Muscle of back (tissue), 11 donors: ENCODE results near the gene CDHR5. TPM values are rescaled to one million over a fixed set of nuclear protein-coding genes. Genes with fewer than 3 reads are reported as not detected.

ENCODE experiments used
- DNase-seq, 3 donors: peaks; one replicate each; pipeline versions ENCODE4 v3.0.0 to v3.0.0-alpha.2; 2013
- polyA plus RNA-seq, 10 donors: library from polyadenylated mRNA; unstranded; fragments of 120-200 nt; gene quantifications; one replicate each; pipeline ENCODE4 v1.2.1, GENCODE V29; 2013; ENCODE audit not compliant: insufficient read length in 10 of 10

Gene CDHR5
- polyA plus RNA-seq, 10 donors, result 0.60 to 2.1 (median 1.2) TPM

DNA sequence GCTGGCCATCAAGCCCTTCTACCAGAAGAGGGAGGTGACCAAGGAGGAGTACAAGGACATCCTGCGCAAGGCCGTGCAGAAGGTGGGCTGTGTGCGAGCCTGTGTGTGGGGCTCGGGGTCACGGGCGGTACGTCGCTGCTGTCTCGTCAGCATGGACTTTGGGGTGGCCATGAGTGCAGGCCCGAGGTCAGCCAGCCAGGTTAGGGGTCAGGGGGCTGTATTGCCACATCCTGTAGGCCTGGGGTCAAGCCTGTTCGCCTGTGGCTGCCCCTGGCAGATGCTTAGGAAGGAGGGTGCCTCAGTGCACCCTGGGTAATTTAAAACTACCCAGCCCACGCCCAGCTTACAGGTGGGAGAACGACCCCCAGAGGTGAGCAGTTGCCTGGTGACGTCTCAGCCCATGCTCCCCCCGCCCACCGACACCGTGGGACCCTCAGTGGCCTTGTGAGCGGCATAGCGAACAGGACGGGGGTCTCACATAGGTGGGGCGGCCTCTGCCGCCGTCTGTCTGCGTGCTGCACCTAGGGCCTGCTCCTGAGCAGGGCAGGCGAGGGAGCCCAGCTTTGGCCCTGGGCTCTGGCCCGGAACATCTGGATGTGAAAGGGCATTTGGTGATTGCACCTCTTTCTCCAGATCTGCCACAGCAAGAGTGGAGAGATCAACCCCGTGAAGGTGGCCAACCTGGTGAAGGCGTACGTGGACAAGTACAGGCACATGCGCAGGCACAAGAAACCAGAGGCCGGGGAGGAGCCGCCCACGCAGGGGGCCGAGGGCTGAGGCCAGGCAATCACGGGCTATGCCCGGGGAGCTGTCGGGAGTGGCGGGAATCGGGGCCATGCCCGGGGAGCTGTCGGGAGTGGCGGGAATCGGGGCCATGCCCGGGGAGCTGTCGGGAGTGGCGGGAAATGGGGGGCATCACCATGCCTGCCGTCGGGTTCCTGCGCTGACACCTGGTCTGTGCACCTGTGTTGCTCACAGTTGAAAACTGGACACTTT lies 13.5 kb downstream of the CDHR5 start:
- no peak for DNase-seq

- DNase-seq, result no peak
Measured at GRCh38 chr11:610146-610801, 14.5 kb downstream of the CDHR5 start.

DNA sequence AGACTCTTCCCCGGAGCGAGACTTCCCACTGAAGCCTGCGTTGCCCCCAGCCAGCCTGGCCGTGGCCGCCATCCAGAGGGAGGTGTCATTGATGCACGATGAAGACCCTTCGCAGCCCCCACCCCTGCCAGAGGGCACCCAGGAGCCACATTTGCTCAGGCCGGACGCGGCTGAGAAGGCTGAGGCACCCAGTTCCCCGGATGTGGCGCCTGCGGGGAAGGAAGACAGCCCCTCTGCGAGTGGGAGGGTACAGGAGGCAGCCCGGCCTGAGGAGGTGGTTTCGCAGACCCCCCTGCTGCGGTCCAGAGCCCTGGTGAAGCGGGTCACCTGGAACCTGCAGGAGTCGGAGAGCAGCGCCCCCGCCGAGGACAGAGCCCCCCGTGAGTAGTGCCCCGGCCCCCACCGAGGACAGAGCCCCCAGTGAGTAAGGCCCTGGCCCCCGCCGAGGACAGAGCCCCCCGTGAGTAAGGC lies 15.4 kb downstream of the CDHR5 start:
- DNase-seq, result no peak

GRCh38 chr11:608791-609251 lies 15.9 kb downstream of the CDHR5 start:
- DNase-seq, result no peak

GRCh38 chr11:607971-608659 lies 16.6 kb downstream of the CDHR5 start:
- no peak for DNase-seq

DNA sequence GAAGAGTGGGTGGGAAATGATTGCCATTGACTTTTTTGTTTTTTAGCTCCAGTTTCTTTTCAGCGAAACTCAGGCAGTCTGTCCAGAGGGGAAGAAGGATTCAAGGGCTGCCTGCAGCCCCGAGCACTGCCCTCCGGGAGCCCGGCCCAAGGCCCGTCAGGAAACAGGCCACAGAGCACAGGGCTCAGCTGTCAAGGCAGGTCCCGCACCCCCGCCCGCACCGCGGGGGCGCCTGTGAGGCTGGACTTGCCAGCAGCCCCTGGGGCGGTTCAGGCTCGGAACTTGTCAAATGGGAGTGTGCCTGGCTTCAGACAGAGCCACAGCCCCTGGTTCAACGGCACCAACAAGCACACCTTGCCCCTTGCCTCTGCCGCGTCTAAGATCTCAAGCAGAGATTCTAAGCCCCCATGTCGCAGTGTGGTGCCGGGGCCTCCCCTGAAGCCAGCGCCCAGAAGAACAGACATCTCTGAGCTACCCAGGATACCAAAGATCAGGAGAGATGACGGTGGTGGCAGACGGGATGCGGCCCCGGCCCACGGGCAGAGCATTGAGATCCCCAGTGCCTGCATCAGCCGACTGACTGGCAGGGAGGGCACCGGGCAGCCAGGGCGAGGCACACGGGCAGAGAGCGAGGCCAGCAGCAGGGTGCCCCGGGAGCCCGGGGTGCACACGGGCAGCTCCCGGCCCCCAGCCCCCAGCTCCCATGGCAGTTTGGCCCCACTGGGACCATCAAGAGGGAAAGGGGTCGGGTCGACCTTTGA lies 17.6 kb downstream of the CDHR5 start:
- DNase-seq, result no peak

DNA sequence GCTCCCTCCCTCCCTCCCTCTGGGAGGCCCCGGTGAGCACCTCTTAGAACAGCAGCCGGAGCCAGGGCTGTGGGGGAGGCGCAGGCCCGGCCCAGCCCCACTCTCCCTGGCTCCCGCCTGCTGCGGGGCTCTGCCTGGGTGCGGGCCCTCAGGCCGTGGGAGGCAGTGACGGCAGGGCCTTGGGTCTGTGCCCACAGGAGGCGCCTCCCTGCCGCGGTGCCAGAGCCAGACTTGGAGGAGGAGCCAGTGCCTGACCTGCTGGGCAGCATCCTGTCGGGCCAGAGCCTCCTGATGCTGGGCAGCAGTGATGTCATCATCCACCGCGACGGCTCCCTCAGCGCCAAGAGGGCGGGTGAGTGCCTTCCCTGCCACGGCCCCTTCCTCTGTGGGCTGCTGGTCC lies 18.5 kb downstream of the CDHR5 start:
- no peak for DNase-seq

GRCh38 chr11:605286-606129 lies 19.2 kb downstream of the CDHR5 start:
- no peak for DNase-seq

DNA sequence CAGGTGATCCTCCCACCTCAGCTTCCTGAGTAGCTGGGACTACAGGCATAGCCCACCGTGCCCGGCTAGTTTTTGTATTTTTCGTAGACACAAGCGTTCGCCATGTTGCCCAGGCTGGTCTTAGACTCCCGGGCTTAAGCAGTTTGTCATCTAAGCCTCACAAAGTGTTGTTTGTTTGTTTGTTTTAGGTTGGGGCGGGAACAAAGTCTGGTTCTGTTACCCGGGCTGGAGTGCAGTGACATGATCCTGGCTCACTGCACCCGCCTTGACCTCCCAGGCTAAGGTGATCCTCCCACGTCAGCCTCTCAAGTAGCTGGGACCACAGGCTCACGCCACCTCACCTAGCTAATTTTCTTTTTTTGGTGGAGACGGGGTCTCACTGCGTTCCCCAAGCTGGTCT lies 21.6 kb downstream of the CDHR5 start:
- no peak for DNase-seq

DNA sequence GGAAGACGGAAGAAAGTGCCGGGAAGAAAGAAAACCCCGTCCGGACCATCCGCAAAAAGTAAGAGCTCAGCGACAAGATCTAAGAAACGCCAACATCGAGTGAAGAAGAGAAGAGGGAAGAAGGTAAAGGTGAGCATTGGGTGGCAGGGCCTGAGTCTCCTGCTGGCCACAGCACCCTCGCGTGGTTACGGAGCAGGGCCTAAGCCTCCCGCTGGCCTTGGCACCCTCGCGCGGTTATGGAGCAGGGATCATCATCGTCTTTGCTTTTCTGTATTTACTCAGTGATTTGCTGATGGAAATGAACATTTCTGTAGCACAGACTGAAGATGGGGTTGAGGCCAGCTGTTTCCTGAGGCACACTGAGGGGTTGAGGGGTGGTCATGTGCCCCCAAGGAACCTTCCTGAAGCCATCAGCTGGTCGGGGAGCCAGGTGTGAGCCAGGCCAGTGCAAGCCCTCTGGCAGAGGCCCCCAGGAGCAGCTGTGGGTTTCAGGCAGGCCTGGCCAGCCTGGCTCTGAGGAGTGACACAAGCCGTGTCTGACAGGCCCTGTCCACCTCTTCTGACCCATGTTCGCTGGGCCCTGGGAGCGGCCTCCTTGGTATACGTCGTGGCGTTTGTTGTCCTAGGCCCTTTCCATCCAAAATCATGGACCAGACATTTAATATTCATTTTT lies 23.0 kb downstream of the CDHR5 start:
- DNase-seq, result no peak

DNA sequence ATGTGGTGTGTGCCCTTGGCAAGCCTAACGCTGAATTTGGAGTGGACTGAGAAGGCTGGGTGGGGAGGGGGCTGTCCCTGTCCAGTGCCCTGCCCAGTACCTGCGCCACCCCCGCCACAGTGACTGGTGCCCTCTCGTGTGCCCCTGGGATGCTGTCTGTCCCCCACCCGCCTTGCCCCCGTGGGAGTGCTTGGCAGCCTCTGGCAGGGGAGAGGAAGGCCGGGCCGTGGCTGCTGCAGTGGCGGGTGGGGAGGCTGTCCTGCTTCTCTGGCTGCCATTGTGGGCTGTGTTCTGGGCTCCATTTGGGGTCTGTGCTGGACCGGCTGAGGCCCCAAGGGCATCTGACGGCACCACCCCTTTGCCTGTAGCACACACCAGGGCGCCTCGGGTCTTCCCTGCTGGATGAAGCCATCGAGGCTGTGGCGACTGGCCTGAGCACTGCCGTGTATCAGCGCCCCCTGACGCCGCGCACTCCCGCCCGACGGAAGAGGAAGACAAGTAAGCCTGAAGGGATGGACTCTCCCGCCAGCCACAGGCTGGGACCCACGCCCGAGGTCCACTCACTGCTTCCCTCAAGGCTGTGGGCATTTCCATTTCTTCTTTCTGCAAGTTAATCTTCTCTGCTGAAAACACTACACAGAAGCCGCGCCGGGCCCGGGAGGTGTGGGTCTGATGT lies 26.6 kb downstream of the CDHR5 start:
- no peak for DNase-seq

DNA sequence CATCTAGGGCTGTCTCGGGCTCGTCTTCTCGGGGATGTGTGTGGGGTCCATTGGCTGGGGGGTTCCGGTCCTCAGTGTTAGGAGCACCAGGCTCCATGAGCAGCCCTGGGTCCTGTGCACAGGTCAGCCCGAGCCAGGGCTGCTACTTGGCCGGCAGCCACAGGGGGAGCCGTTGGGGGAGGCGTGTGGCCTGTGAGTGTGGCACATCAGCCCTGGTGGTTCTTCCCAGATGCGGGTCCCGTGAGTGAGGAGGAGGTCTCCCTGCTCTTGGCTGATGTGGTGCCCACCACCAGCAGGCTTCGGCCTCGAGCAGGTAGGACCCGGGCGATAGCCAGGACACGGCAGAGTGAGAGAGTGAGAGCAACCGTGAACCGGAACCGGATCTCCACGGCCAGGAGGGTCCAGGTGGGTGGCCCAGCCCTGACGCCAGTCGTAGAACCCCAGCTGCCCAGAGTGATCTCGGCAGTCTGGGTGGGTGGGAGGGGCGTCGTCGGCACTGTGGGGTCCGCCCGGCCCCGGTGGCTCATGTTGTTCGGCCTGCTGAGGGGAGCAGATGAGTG lies 27.5 kb downstream of the CDHR5 start:
- DNase-seq, result no peak

DNA sequence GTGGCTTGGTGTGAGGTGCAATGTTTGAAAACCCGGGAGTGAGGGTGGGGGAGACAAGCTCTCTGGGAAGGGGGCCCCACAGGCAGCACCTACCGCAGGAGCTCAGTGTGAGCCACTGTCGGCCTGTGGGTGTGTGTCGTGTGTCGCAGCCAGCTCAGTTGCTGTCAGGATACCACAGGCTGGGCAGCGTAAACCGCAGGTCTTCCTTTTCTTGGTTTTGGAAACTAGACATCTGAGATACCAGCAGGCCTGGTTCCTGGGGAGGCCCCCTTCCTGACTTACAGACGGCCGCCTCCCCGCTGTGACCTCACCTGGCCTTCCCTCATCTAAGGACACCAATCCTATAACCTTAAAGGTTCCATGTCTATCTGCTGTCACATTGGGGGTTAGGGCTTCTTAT lies 28.4 kb downstream of the CDHR5 start:
- DNase-seq, result no peak

DNA sequence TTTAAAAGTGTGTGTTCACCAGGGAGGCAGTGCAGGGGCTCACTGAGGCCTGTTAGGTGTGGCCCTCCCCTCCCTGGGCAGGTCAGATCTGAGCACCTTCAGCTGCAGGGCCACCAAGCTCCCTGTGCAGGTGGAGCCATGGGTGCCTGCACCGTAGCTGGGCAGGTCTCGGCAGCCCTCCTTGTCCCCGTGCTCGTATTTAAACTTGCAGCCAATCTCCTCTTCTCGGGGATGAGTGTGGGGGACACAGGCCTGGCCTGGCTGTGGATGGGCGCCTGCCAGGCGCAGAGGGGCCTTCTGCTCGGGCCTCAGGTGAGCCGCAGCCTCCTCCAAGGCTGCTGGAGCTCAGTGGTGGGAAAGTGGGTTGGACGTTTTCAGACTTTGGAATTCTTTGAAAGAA lies 29.4 kb downstream of the CDHR5 start:
- no peak for DNase-seq

DNA sequence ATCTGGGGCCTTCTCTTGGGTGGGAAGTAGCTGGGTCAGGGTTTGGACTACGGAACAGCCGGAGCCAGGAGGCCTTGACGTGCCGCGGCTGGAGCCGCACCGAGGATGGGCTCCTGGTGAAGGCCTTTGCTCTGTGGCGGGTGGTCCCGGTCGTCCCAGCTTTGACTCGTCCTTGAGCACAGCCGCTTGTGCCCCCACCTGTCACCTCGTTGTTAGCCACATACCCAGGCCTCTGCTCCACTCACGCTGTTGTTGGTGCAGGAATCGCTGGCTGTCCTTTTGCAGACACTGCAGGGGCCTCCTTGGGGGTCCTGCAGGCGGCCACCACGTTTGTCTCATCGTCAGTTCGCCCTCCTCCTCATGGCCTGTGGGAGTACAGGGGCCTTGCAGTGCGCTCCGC lies 31.4 kb downstream of the CDHR5 start:
- no peak for DNase-seq

GRCh38 chr11:592918-593317 lies 31.8 kb downstream of the CDHR5 start:
- no peak for DNase-seq

DNA sequence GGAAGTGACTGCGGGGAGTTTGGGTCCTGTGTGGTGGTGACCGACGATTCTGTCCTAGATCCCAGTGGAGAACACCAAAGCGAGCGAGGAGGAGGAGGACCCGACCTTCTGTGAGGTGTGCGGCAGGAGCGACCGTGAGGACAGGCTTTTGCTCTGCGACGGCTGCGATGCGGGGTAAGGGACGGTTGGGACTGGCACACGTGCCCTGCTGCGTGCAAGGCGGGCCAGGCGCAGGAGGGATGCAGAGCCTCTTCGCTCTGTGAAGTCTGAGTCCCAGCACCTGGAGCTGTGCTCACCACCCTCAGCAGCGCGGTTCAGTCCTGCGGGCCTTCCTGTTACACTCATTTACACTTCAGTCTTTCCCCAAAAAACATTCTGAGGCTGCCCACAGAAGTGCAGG lies 32.3 kb downstream of the CDHR5 start:
- DNase-seq, result no peak

DNA sequence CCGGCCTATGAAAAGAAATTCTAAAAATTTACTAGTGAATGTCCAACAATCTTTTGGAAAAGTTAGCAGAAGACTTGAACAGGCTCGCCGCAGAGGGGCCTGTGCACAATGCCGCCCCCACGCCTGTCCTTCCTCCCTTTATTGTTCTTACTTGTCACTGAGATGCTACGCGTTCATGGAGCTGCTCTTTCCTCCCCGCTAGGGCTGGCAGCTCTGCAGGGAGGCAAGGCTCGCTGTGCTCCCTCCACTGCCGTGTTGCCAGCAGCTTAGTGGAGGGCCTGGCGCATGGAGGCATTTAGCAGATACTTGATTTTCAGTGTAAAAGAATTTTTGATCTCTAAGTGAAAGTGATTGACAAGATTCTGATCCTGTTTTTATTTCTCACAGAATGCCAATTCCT lies 33.8 kb downstream of the CDHR5 start:
- no peak for DNase-seq

DNA sequence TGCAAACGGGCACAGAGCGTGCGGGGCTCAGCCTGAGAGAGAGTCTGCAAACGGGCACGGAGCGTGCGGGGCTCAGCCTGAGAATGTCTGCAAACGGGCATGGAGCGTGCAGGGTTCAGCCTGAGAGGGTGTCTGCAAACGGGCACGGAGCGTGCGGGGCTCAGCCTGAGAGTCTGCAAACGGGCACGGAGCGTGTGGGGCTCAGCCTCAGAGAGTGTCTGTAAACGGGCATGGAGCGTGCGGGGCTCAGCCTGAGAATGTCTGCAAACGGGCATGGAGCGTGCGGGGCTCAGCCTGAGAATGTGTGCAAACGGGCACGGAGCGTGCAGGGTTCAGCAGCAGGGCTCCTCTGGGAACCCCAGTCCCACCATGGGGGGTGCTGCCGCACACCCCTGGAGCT lies 35.0 kb downstream of the CDHR5 start:
- DNase-seq, result no peak
